ENCODE results near the gene CFAP92. TPM values are rescaled to one million over a fixed set of nuclear protein-coding genes. Genes with fewer than 3 reads are reported as not detected.
A peak's percentile ranks its signal among the peaks of the same experiment; 100 is the strongest.

Gene CFAP92
- total and polyA plus RNA-seq, 4 donors = 1.2 to 4.9 (median 2.7) TPM

GRCh38 chr3:129027544-129027880 is 33.6 kb upstream of the CFAP92 start:
- peak overlapping the region; percentile 7 for H3K4me3 ChIP-seq
- 80 to 86% methylated on average over 15 of the region's 15 CpGs for WGBS, 2 donors
- TF ChIP-seq, protein P1, sequence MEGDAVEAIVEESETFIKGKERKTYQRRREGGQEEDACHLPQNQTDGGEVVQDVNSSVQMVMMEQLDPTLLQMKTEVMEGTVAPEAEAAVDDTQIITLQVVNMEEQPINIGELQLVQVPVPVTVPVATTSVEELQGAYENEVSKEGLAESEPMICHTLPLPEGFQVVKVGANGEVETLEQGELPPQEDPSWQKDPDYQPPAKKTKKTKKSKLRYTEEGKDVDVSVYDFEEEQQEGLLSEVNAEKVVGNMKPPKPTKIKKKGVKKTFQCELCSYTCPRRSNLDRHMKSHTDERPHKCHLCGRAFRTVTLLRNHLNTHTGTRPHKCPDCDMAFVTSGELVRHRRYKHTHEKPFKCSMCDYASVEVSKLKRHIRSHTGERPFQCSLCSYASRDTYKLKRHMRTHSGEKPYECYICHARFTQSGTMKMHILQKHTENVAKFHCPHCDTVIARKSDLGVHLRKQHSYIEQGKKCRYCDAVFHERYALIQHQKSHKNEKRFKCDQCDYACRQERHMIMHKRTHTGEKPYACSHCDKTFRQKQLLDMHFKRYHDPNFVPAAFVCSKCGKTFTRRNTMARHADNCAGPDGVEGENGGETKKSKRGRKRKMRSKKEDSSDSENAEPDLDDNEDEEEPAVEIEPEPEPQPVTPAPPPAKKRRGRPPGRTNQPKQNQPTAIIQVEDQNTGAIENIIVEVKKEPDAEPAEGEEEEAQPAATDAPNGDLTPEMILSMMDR (IDR thresholded peaks at IDR 0.05; ENCODE audit: control extremely low read depth, extremely low read depth) = no peak
- H3K9me3 ChIP-seq (ENCODE audit: control insufficient read depth in 4 of 4, insufficient read depth in 3 of 4, low read length in 3 of 4) = no peaks in the 10 kb centered on the region
- H3K27me3 ChIP-seq (ENCODE audit: control insufficient read depth in 3 of 3, insufficient read depth in 3 of 3, low read length in 2 of 3) = no peaks in the 10 kb centered on the region
- DNase-seq (no peak), ATAC-seq (ENCODE audit: insufficient read depth, low FRiP score) (no peak)
- peak overlapping the region; percentile 2 to 73 for H3K27ac ChIP-seq (ENCODE audit: low read depth in 1 of 2, low read length in 1 of 2)
- H3K9ac ChIP-seq (ENCODE audit: insufficient read depth in 1 of 2, low read length in 2 of 2) = no peak overlapping the region
- H3K36me3 ChIP-seq (ENCODE audit: control insufficient read depth in 4 of 4, insufficient read depth in 4 of 4, low read length in 4 of 4) = peaks cover 0 to 5% (median 0%) of the 10 kb centered on the region in 4 donors
- H3K4me1 ChIP-seq (ENCODE audit: control insufficient read depth in 5 of 5, insufficient read depth in 5 of 5, low read length in 5 of 5) = peaks cover 8 to 42% (median 9%) of the 10 kb centered on the region in 5 donors

- H3K4me1 ChIP-seq (ENCODE audit: control insufficient read depth in 5 of 5, insufficient read depth in 5 of 5, low read length in 5 of 5) = peaks cover 8 to 46% (median 11%) of the 10 kb centered on the region in 5 donors
- DNase-seq (peak; percentile 90 to 94 (median 92)), ATAC-seq (ENCODE audit: insufficient read depth, low FRiP score) (peak; percentile 97)
- H3K27me3 ChIP-seq (ENCODE audit: control insufficient read depth in 3 of 3, insufficient read depth in 3 of 3, low read length in 2 of 3) = no peaks in the 10 kb centered on the region
- 5 to 7% methylated on average over 53 to 54 of the region's 54 CpGs for WGBS, 2 donors
- H3K9ac ChIP-seq (ENCODE audit: insufficient read depth in 1 of 2, low read length in 2 of 2) = no peak overlapping the region
- peak overlapping the region; percentile 7 for H3K4me3 ChIP-seq
- H3K27ac ChIP-seq (ENCODE audit: low read depth in 1 of 2, low read length in 1 of 2) = peak overlapping the region; percentile 2 to 73
- TF ChIP-seq, protein P1 (IDR thresholded peaks at IDR 0.05; ENCODE audit: control extremely low read depth, extremely low read depth) = peak; percentile 57
- no peaks in the 10 kb centered on the region for H3K9me3 ChIP-seq (ENCODE audit: control insufficient read depth in 4 of 4, insufficient read depth in 3 of 4, low read length in 3 of 4)
- H3K36me3 ChIP-seq (ENCODE audit: control insufficient read depth in 4 of 4, insufficient read depth in 4 of 4, low read length in 4 of 4) = peaks cover 0 to 5% (median 0%) of the 10 kb centered on the region in 4 donors
Observed at GRCh38 chr3:129026728-129027543, 33.1 kb upstream of the CFAP92 start.

DNA sequence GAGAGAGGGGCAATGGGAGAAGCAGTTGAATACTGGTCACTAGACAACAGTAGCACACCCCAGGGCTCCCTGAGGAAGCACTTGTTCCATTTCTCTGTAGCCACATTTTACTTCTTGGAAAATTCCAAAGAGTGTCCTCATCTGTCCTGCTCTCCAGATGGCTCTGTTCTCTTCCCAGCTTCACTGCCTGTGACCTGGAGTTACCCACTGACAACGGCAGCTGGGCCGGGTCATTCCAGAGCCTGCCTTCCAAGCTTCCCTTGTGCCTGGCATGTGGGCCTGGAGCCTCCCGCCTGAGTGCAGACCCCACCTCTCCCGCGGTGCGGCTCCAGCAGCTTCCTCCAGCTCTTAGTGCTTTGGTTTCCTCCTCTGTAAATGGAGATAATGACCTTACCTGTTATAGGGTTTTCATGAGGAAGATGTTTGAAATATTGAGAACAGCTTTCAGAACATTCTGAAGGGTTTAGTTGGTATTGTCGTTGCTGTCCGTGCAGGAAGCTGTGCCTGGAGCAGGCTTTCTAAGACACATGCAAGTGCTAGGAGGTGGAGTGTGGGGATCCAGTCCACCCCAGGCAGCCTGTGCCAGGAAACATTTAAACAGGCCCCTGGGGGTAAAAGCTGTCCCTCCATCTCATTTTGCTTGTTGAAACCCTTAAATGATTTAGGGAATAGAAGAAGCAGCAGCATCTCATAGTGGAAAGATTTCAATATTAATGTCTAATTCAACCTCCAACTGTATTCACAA is 32.0 kb upstream of the CFAP92 start:
- Histone ChIP-seq H3K4me3 (no peak overlapping the region), H3K9ac (ENCODE audit: insufficient read depth in 1 of 2, low read length in 2 of 2) (no peak overlapping the region), H3K27me3 (ENCODE audit: control insufficient read depth in 3 of 3, insufficient read depth in 3 of 3, low read length in 2 of 3) (no peaks in the 10 kb centered on the region), H3K36me3 (ENCODE audit: control insufficient read depth in 4 of 4, insufficient read depth in 4 of 4, low read length in 4 of 4) (no peaks in the 10 kb centered on the region), H3K27ac (ENCODE audit: low read depth in 1 of 2, low read length in 1 of 2) (peak overlapping the region; percentile 1 to 73), H3K9me3 (ENCODE audit: control insufficient read depth in 4 of 4, insufficient read depth in 3 of 4, low read length in 3 of 4) (no peaks in the 10 kb centered on the region), H3K4me1 (ENCODE audit: control insufficient read depth in 5 of 5, insufficient read depth in 5 of 5, low read length in 5 of 5) (peaks cover 8 to 57% (median 13%) of the 10 kb centered on the region in 5 donors)
- DNase-seq (peak; percentile 86 to 91 (median 88)), ATAC-seq (ENCODE audit: insufficient read depth, low FRiP score) (no peak)
- 57 to 79% methylated on average over 8 of the region's 8 CpGs for WGBS, 2 donors
- TF ChIP-seq, protein P1 (IDR thresholded peaks at IDR 0.05; ENCODE audit: control extremely low read depth, extremely low read depth) = no peak

Measured in lung (tissue), 12 donors.